Stimulated activated effector memory CD8-positive, alpha-beta T cell treated with anti-CD3 and anti-CD28 coated beads, Interleukin-12 subunit alpha, Interleukin-12 subunit beta, amount 100 ng/mL, for 72 hours (primary cell): ENCODE data around the gene TEX26.
"Not testable (repeated sequence)": the region's sequence is repeated elsewhere in the genome, so short reads cannot be mapped to it uniquely, and the experiment has no call there.

Experiments
- ATAC-seq: fragments of 150-1000 bp; cut with Tn5 transposase; 2 replicates; pipeline ENCODE4 v1.10.0; 2021
- DNase-seq, 2 donors: peaks; one replicate each; pipeline ENCODE4 v3.0.0; 2021 to 2022; ENCODE audit warnings: low spot score in 2 of 2
- H3K27ac Mint-ChIP-seq: one replicate; pipeline ENCODE4 v1.8.0; 2022; ENCODE audit warnings: mild to moderate bottlenecking, mixed read lengths
- H3K36me3 Mint-ChIP-seq: one replicate; pipeline ENCODE4 v1.8.0; 2022; ENCODE audit warnings: mild to moderate bottlenecking, mixed read lengths
- H3K4me1 Mint-ChIP-seq: one replicate; pipeline ENCODE4 v1.8.0; 2022; ENCODE audit warnings: mixed read lengths
- H3K4me3 Mint-ChIP-seq: one replicate; pipeline ENCODE4 v1.8.0; 2022; ENCODE audit warnings: mild to moderate bottlenecking, mixed read lengths
- H3K9me3 Mint-ChIP-seq: one replicate; pipeline ENCODE4 v1.8.0; 2022; ENCODE audit warnings: mixed read lengths

The TEX26 gene

DNA sequence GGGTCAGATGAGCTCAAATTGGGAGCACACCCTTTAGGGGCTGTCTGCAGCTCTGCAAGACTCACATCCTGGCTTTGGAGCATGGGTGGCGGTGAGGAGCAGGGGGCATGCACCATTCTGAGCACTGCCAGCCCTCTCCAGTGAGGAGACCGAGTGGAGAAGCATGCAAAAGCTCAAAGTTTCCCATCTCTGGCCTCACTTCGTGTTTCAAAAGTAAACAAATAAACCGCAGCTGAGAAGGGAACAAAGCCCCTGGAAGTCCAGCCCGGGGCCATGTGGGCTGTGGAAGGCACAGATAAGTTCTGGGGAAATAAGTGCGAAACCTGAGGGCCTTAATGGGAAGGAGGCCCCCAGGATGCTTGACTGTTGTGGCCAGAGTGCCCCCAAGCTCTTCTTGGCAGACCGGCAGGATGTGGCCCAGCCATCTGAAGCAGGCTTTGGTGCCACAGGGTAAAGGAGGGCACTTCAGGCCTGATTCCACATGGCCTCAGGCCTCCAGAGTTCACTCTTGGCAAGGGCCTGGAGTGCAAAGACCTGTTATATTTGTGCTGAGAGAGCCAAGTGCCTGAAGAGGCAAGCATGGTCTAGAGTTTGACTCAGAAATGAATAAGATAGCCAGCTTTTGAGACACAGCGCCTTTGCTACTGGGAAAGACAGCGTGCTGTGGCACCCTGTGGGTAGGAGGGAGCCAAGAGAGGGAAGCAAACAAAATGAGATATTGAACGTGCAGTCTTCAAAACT lies 25.2 kb upstream of the TEX26 start:
- ATAC-seq: peak; percentile 15

DNA sequence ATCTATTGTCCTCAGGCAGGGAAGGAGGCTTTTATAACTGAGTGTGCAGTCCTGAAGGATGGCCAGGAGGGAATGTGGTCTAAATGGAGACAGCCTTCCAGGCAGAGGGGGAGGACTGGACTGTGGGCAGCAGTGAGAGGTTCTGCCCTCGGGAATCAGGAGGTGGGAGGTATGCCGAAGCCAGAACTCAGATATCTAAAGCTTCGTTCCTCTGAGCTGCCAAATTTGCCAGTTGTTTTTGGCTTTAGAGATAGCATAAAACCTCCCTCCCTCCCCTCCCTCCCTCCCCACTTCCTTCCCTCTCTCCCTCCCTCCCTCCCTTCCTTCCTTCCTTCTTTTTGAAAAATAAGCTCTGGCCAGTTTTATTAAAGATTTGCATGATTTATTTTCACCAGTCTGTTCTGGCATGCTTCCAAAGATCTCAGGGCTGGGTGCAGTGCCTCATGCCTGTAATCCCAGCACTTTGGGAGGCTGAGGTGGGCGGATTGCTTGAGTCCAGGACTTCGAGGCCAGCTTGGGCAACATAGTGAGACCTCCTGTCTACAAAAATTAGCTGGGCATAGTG lies 24.0 kb upstream of the TEX26 start:
- no peaks in the 10 kb centered on the region for H3K9me3 Mint-ChIP-seq
- DNase-seq (no peak), ATAC-seq (no peak)
- no peak overlapping the region for H3K4me3 Mint-ChIP-seq
- no peak overlapping the region for H3K27ac Mint-ChIP-seq
- no peaks in the 10 kb centered on the region for H3K36me3 Mint-ChIP-seq
- peaks cover 6% of the 10 kb centered on the region for H3K4me1 Mint-ChIP-seq

More for the DNA sequence above, 25.2 kb upstream of the TEX26 start:
- no peak overlapping the region for H3K27ac Mint-ChIP-seq
- DNase-seq: no peak
- H3K36me3 Mint-ChIP-seq: no peaks in the 10 kb centered on the region
- H3K4me3 Mint-ChIP-seq: peak overlapping the region; percentile 9
- H3K4me1 Mint-ChIP-seq: peaks cover 6% of the 10 kb centered on the region
- H3K9me3 Mint-ChIP-seq: no peaks in the 10 kb centered on the region

DNA sequence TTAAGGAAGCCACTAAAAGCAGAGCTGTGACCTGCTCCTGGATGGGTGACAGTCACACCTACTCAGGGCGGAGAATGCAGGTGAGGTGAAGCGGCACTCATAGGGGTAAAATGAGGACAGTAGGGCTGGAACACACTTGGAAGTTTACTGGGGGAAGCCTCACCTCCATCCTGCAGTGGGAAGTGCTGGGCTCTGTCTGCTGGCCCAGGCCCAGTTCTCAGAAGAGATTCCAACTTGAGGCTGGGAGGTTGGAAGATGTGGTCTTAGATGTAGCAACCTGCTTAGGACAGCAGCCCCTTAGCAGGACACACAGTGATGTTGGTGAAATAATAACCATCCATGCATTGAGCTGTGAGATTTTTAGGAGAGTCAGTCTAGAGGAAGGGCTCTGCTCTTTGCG lies 21.8 kb upstream of the TEX26 start:
- Mint-ChIP-seq H3K36me3 (no peaks in the 10 kb centered on the region), H3K4me3 (no peak overlapping the region), H3K27ac (no peak overlapping the region), H3K9me3 (no peaks in the 10 kb centered on the region), H3K4me1 (peaks cover under 1% of the 10 kb centered on the region)
- no peak for ATAC-seq
- DNase-seq: no peak

- Mint-ChIP-seq H3K27ac (no peak overlapping the region), H3K36me3 (no peaks in the 10 kb centered on the region), H3K4me1 (no peaks in the 10 kb centered on the region), H3K9me3 (no peaks in the 10 kb centered on the region), H3K4me3 (no peak overlapping the region)
- no peak for DNase-seq
- ATAC-seq: no peak
These were observed 16.5 kb upstream of the TEX26 start for GRCh38 chr13:30915691-30916541.

- no peak for ATAC-seq
- no peak for DNase-seq
- H3K4me3 Mint-ChIP-seq: no peak overlapping the region
- H3K27ac Mint-ChIP-seq: no peak overlapping the region
- H3K4me1 Mint-ChIP-seq: no peaks in the 10 kb centered on the region
- no peaks in the 10 kb centered on the region for H3K36me3 Mint-ChIP-seq
- H3K9me3 Mint-ChIP-seq: no peaks in the 10 kb centered on the region
These were observed 15.5 kb upstream of the TEX26 start for GRCh38 chr13:30916991-30917390.

- ATAC-seq: no peak
- H3K4me1 Mint-ChIP-seq: peaks cover 4% of the 10 kb centered on the region
These were observed 13.6 kb upstream of the TEX26 start for GRCh38 chr13:30918662-30919405.

DNA sequence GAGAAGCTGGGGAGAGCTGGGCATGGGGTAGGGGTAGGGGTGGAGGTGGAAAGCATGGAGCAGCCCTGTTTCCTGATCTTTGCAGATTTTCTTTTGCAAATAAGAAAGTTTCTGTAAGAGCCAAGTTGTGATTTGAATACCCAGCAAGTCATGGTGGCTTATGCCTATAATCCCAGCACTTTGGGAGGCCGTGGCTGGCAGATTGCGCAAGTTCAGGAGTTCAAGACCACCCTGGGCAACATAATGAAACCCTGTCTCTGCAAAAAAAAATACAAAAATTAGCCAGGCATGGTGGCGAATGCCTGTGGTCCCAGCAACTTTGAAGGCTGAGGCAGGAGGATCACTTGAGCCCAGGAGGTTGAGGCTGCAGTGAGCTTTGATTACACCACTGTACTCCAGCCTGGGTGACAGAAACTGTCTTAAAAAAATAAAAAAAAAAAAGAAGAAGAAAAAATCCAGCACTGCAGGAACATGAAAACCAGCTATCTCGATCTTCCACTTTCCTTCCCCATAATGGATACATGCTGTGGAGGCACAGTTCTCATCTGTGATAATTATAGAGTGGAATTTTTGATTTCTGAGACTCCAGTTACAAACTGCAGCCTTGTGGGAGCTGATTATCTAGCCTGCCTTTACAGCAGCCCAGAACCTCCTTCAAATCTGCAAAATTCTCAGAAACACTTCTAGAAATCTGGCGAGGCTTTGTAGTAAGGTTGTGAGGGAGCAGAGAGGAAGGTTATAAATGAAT lies 12.1 kb upstream of the TEX26 start:
- ATAC-seq (no peak), DNase-seq (no peak)
- H3K9me3 Mint-ChIP-seq: no peaks in the 10 kb centered on the region
- no peak overlapping the region for H3K27ac Mint-ChIP-seq
- no peaks in the 10 kb centered on the region for H3K36me3 Mint-ChIP-seq
- H3K4me3 Mint-ChIP-seq: no peak overlapping the region
- peaks cover 4% of the 10 kb centered on the region for H3K4me1 Mint-ChIP-seq

More at GRCh38 chr13:30918662-30919405, 13.6 kb upstream of the TEX26 start:
- Mint-ChIP-seq H3K27ac (no peak overlapping the region), H3K36me3 (no peaks in the 10 kb centered on the region), H3K4me3 (no peak overlapping the region), H3K9me3 (no peaks in the 10 kb centered on the region)
- DNase-seq: no peak

DNA sequence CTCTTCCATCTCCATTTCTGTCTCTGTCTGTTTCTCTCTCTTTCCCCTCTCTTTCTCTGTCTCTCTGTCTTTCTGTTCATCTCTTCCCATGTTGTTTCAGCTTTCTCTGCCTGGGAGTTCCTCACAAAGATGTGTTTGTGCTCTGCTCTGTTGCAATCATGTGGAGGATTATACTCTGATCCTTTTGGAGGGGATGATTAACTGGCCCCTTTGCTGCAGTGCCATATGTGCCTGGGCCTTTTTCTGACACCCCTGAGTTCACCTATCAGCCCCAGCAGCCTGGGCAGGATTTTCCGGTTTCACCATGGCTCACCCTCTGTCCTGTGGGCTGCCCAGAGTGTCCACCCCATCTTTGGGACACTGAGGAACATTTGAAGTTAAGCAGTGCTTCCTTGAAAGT lies 9.0 kb upstream of the TEX26 start:
- Mint-ChIP-seq H3K4me1 (peaks cover 4% of the 10 kb centered on the region), H3K9me3 (no peaks in the 10 kb centered on the region), H3K27ac (no peak overlapping the region), H3K4me3 (no peak overlapping the region), H3K36me3 (no peaks in the 10 kb centered on the region)
- no peak for DNase-seq
- ATAC-seq: no peak

GRCh38 chr13:30924721-30925120 lies 7.7 kb upstream of the TEX26 start:
- Mint-ChIP-seq H3K4me1 (peaks cover 4% of the 10 kb centered on the region), H3K36me3 (no peaks in the 10 kb centered on the region), H3K27ac (no peak overlapping the region), H3K4me3 (no peak overlapping the region), H3K9me3 (no peaks in the 10 kb centered on the region)
- DNase-seq: no peak
- no peak for ATAC-seq

DNA sequence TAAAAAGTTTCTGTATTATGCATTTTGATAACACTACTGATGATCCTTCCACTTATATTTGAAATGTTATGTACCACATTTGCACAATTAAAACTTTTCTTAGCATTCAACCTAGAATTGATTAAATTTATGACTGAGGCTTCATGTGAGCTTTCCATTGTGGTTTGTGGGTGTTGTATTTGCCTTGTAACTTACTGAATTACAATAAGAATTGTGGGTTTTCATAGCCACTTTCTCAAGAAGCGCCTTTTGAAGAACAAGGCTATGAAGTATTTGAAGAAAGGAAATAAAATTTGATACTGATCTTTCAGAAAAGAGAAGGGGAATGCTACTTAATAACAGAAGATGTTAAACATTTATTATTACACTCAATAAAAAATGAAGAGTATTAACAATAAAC lies 7.0 kb upstream of the TEX26 start:
- H3K9me3 Mint-ChIP-seq: no peaks in the 10 kb centered on the region
- ATAC-seq (no peak), DNase-seq (no peak)
- H3K4me3 Mint-ChIP-seq: no peak overlapping the region
- no peak overlapping the region for H3K27ac Mint-ChIP-seq
- H3K36me3 Mint-ChIP-seq: no peaks in the 10 kb centered on the region
- H3K4me1 Mint-ChIP-seq: peaks cover 4% of the 10 kb centered on the region

DNA sequence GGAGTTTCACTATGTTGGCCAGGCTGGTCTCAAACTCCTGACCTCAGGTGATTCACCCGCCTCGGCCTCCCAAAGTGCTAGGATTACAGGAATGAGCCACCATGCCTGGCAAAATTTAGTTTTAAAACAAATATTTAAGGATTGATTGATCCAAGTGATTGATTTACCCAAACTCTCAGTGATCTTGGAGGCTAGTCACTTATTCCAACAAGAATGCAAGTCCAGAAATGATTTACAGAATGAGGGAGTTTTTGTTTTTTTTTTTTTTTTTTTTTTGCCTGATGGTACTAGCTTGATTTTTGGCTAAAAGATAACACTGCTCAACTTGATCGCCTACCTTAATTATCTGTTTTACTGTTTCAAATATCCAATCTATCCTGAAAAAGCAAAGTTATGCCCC lies 5.7 kb upstream of the TEX26 start:
- no peaks in the 10 kb centered on the region for H3K9me3 Mint-ChIP-seq
- ATAC-seq (no peak), DNase-seq (no peak)
- H3K27ac Mint-ChIP-seq: no peak overlapping the region
- H3K4me3 Mint-ChIP-seq: no peak overlapping the region
- H3K36me3 Mint-ChIP-seq: no peaks in the 10 kb centered on the region
- peaks cover 4% of the 10 kb centered on the region for H3K4me1 Mint-ChIP-seq

DNA sequence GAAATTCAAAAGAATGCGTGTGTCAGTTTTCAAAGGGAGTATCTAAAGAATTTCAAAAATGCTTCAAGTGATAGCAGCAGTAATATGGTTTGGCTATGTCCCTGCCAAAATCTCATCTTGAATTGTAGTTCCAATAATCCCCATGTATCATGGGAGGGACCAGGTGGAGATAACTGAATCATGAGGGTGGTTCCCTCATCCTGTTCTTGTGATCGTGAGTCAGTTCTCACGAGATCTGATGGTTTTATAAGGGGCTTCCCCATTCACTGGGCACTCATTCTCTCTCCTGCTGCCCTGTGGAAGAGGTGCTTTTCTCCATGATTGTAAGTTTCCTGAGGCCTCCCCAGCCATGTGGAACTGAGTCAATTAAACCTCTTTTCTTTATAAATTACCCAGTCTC lies 5.3 kb upstream of the TEX26 start:
- peak; percentile 44 for ATAC-seq
- H3K9me3 Mint-ChIP-seq, H3K4me1 Mint-ChIP-seq, H3K4me3 Mint-ChIP-seq, H3K36me3 Mint-ChIP-seq, H3K27ac Mint-ChIP-seq, DNase-seq: not testable (repeated sequence)

DNA sequence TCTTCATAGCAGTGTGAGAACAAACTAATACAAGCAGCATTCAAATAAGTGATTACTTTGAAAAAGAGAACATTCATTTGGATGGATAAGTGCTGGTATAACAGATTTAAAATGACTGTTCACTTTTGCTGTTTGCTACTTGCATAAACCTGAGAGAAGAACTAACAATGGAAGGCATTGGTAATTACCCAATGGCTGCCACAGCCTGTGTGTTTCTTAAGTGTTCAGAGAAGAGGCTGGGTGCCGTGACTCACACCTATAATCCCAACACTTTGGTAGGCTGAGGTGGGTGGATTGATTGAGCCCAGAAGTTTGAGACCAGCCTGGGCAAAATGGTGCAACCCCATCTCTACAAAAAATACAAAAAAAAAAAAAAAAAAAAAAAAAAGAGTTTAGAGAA lies 4.9 kb upstream of the TEX26 start:
- Mint-ChIP-seq H3K9me3 (no peaks in the 10 kb centered on the region), H3K4me1 (peaks cover 4% of the 10 kb centered on the region), H3K27ac (no peak overlapping the region), H3K36me3 (no peaks in the 10 kb centered on the region), H3K4me3 (no peak overlapping the region)
- ATAC-seq: peak; percentile 39
- DNase-seq: no peak

GRCh38 chr13:30928978-30929377 lies 3.5 kb upstream of the TEX26 start:
- H3K4me1 Mint-ChIP-seq: no peaks in the 10 kb centered on the region
- H3K9me3 Mint-ChIP-seq: no peaks in the 10 kb centered on the region
- H3K27ac Mint-ChIP-seq: no peak overlapping the region
- H3K36me3 Mint-ChIP-seq: no peaks in the 10 kb centered on the region
- DNase-seq: no peak
- no peak for ATAC-seq
- H3K4me3 Mint-ChIP-seq: no peak overlapping the region

DNA sequence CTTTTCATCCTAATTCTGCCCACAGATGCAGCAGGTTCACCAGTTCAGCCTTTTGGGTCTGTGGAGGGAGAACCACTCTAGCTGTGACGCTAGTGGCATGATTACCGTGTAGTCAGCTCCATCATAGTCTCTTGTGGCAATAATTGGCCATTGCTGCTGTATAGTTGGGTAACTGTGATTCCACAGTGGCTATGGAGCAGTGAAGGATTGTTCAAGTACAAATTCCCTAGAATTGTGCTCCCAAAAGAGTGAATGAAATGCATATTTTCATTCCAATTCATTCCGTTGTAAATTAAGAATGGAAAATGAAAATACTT lies 856 bp downstream of the TEX26 start:
- Mint-ChIP-seq H3K4me1 (no peaks in the 10 kb centered on the region), H3K4me3 (no peak overlapping the region), H3K36me3 (no peaks in the 10 kb centered on the region), H3K9me3 (peaks cover 5% of the 10 kb centered on the region), H3K27ac (no peak overlapping the region)
- ATAC-seq (no peak), DNase-seq (no peak)
